Endodermal cell (in vitro differentiated cells): ENCODE data around the gene PPL. TPM values are rescaled to one million over a fixed set of nuclear protein-coding genes. Genes with fewer than 3 reads are reported as not detected.

ENCODE experiments used
- DNase-seq: peaks from one replicate; pipeline ENCODE4 v3.0.0-alpha.2; 2017
- H3K27ac ChIP-seq: 2 replicates; pipeline ENCODE4 v1.5.1; 2013; ENCODE audit warnings: mild to moderate bottlenecking, low read depth, low read length, moderate library complexity
- H3K27me3 ChIP-seq: 2 replicates; pipeline ENCODE4 v1.6.1; 2013; ENCODE audit warnings: mild to moderate bottlenecking, low read length, moderate library complexity; ENCODE audit not compliant: insufficient read depth, control insufficient read depth, poor library complexity, severe bottlenecking
- H3K36me3 ChIP-seq: 2 replicates; pipeline ENCODE4 v1.7.0; 2013; ENCODE audit warnings: mild to moderate bottlenecking, low read length, moderate library complexity; ENCODE audit not compliant: control insufficient read depth, insufficient read depth
- H3K4me1 ChIP-seq: one replicate; pipeline ENCODE4 v1.7.0; 2013; ENCODE audit warnings: low read length; ENCODE audit not compliant: control insufficient read depth, insufficient read depth
- H3K4me3 ChIP-seq: 2 replicates; pipeline ENCODE4 v1.5.1; 2013; ENCODE audit warnings: mild to moderate bottlenecking, low read length, moderate library complexity
- H3K9ac ChIP-seq: 2 replicates; pipeline ENCODE4 v1.6.1; 2013; ENCODE audit warnings: mild to moderate bottlenecking, low read length, moderate library complexity; ENCODE audit not compliant: poor library complexity, severe bottlenecking; ENCODE audit errors: extremely low read depth
- H3K9me3 ChIP-seq: 2 replicates; pipeline ENCODE4 v1.6.1; 2013; ENCODE audit warnings: mild to moderate bottlenecking, low read length, moderate library complexity; ENCODE audit not compliant: control insufficient read depth
- H3K27ac Mint-ChIP-seq: 2 replicates; pipeline ENCODE4 v1.8.0; 2020; ENCODE audit warnings: mixed read lengths
- H3K27me3 Mint-ChIP-seq: 2 replicates; pipeline ENCODE4 v1.8.0; 2021; ENCODE audit warnings: mild to moderate bottlenecking, mixed read lengths; ENCODE audit not compliant: insufficient read depth
- H3K36me3 Mint-ChIP-seq: 2 replicates; pipeline ENCODE4 v1.8.0; 2020; ENCODE audit warnings: low read depth, mixed read lengths
- H3K4me1 Mint-ChIP-seq: 2 replicates; pipeline ENCODE4 v1.8.0; 2020; ENCODE audit warnings: mixed read lengths
- H3K4me3 Mint-ChIP-seq: 2 replicates; pipeline ENCODE4 v1.8.0; 2020; ENCODE audit warnings: mild to moderate bottlenecking, moderate library complexity, mixed read lengths
- H3K9me3 Mint-ChIP-seq: 2 replicates; pipeline ENCODE4 v1.8.0; 2020; ENCODE audit warnings: mild to moderate bottlenecking, mixed read lengths
- CTCF ChIP-seq: fragments of 200-600 bp; sonication (generic); conservative IDR thresholded peaks from 2 replicates; pipeline ENCODE4 v1.5.0; 2021; ENCODE audit warnings: antibody characterized with exemption, mild to moderate bottlenecking
- WGBS, 2 experiments: methylation state at CpG; one replicate each; pipeline versions ENCODE4 v1.1.5 to v1.1.7; 2013; ENCODE audit warnings: missing lambda C conversion rate in 2 of 2, mixed read lengths in 1 of 2; ENCODE audit not compliant: insufficient coverage in 1 of 2, insufficient read length in 1 of 2; 5-methylcytosine and 5-hydroxymethylcytosine counted together
- total RNA-seq, 2 donors: library from RNA; stranded (reverse); fragmentation: NEBNext Ultra II Directional in 1 of 2; extraction: Animal tissue kit (Norgen Biotek cat#: 25700) in 1 of 2; gene quantifications; 2 replicates in 1 of 2; 3 replicates in 1 of 2; pipeline ENCODE4 v1.2.1, GENCODE V29; 2021

The PPL gene
- total RNA-seq, 2 donors from 2014 or later = 37.8 to 48.5 TPM

- H3K27me3 ChIP-seq = no peaks in the 10 kb centered on the region
- H3K27me3 Mint-ChIP-seq = peaks cover 5% of the 10 kb centered on the region
- H3K4me3 ChIP-seq = no peak overlapping the region
- no peak overlapping the region for H3K9ac ChIP-seq
- peaks cover 23% of the 10 kb centered on the region for H3K4me1 Mint-ChIP-seq
- no peak for DNase-seq
- H3K4me1 ChIP-seq = peaks cover 6% of the 10 kb centered on the region
- no peaks in the 10 kb centered on the region for H3K9me3 ChIP-seq
- TF ChIP-seq CTCF = no peak
- 88 to 90% methylated on average over 8 to 9 of the region's 9 CpGs for WGBS, 2 experiments
- H3K9me3 Mint-ChIP-seq = no peaks in the 10 kb centered on the region
- H3K27ac ChIP-seq = no peak overlapping the region
- H3K36me3 ChIP-seq = no peaks in the 10 kb centered on the region
- H3K36me3 Mint-ChIP-seq = no peaks in the 10 kb centered on the region
- peak overlapping the region; percentile 94 for H3K27ac Mint-ChIP-seq
- H3K4me3 Mint-ChIP-seq = no peak overlapping the region
Observed at GRCh38 chr16:4942481-4942880, 5.5 kb upstream of the PPL start.

- peak; percentile 67 for DNase-seq
- H3K36me3 Mint-ChIP-seq = no peaks in the 10 kb centered on the region
- Histone ChIP-seq H3K4me3 (no peak overlapping the region), H3K9me3 (no peaks in the 10 kb centered on the region), H3K36me3 (no peaks in the 10 kb centered on the region), H3K27ac (no peak overlapping the region), H3K4me1 (peaks cover 6% of the 10 kb centered on the region), H3K27me3 (no peaks in the 10 kb centered on the region), H3K9ac (no peak overlapping the region)
- H3K4me1 Mint-ChIP-seq = peaks cover 23% of the 10 kb centered on the region
- TF ChIP-seq CTCF = no peak
- H3K4me3 Mint-ChIP-seq = no peak overlapping the region
- peaks cover 1% of the 10 kb centered on the region for H3K27me3 Mint-ChIP-seq
- H3K27ac Mint-ChIP-seq = no peak overlapping the region
- H3K9me3 Mint-ChIP-seq = no peaks in the 10 kb centered on the region
- 71 to 78% methylated on average over 6 to 7 of the region's 7 CpGs for WGBS, 2 experiments
Observed at GRCh38 chr16:4940719-4941118, 3.8 kb upstream of the PPL start.

DNA sequence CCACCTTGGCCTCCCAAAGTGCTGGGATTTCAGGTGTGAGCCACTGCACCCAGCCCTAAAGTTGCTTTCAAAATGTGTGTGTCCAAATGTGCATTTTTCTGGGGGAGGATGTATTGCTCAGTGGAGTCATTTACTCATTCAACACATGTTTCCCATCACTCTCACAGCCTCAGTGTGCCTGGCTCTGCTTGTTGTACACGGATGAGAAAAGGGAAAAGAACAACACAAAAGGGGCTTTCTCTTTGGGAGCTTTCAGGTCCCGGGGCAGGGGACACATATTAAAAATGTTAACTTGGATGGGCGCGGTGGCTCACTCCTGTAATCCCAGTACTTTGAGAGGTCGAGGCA lies 1.7 kb upstream of the PPL start:
- Mint-ChIP-seq H3K27me3 (no peaks in the 10 kb centered on the region), H3K9me3 (no peaks in the 10 kb centered on the region)
- WGBS, 2 experiments = 57 to 91% methylated on average over 1 to 5 of the region's 5 CpGs

More for the DNA sequence above, 1.7 kb upstream of the PPL start:
- no peaks in the 10 kb centered on the region for H3K27me3 ChIP-seq
- H3K4me1 Mint-ChIP-seq = peaks cover 18% of the 10 kb centered on the region
- H3K9me3 ChIP-seq = no peaks in the 10 kb centered on the region
- no peak overlapping the region for H3K4me3 Mint-ChIP-seq
- DNase-seq = peak; percentile 20
- no peak overlapping the region for H3K27ac ChIP-seq
- no peak overlapping the region for H3K27ac Mint-ChIP-seq
- no peak overlapping the region for H3K4me3 ChIP-seq
- no peaks in the 10 kb centered on the region for H3K36me3 ChIP-seq
- no peaks in the 10 kb centered on the region for H3K36me3 Mint-ChIP-seq
- TF ChIP-seq CTCF = no peak
- no peak overlapping the region for H3K9ac ChIP-seq
- H3K4me1 ChIP-seq = peaks cover 6% of the 10 kb centered on the region
